HEK293T (cell line): ENCODE data around the gene MADD.

Experiments
- BHLHE40 ChIP-seq: fragments of 450-650 bp; IDR thresholded peaks from 2 replicates; pipeline ENCODE4 v1.6.1; 2016; ENCODE audit warnings: mild to moderate bottlenecking, moderate library complexity, borderline replicate concordance
- CTBP1 ChIP-seq: fragments of 450-650 bp; IDR thresholded peaks from 2 replicates; pipeline ENCODE4 v1.6.1; 2016; ENCODE audit warnings: borderline replicate concordance
- FOXA1 ChIP-seq: fragments of 450-650 bp; IDR thresholded peaks from 2 replicates; pipeline ENCODE4 v1.6.1; 2016; ENCODE audit warnings: mild to moderate bottlenecking
- FOXK2 ChIP-seq: fragments of 450-650 bp; IDR thresholded peaks from 2 replicates; pipeline ENCODE4 v1.6.1; 2016; ENCODE audit warnings: mild to moderate bottlenecking
- FOXM1 ChIP-seq: fragments of 450-650 bp; IDR thresholded peaks from 2 replicates; pipeline ENCODE4 v1.6.1; 2017; ENCODE audit warnings: mild to moderate bottlenecking, borderline replicate concordance
- HDGF ChIP-seq: fragments of 450-650 bp; IDR thresholded peaks from 2 replicates; pipeline ENCODE4 v1.6.1; 2017; ENCODE audit warnings: antibody characterized with exemption, borderline replicate concordance
- L3MBTL2 ChIP-seq: fragments of 450-650 bp; conservative IDR thresholded peaks from 2 replicates; pipeline ENCODE4 v1.6.1; 2016; ENCODE audit warnings: mild to moderate bottlenecking
- LEF1 ChIP-seq: fragments of 450-650 bp; IDR thresholded peaks from 2 replicates; pipeline ENCODE4 v1.6.1; 2017; ENCODE audit warnings: mild to moderate bottlenecking, borderline replicate concordance
- NFRKB ChIP-seq: fragments of 450-650 bp; IDR thresholded peaks from 2 replicates; pipeline ENCODE4 v1.6.1; 2016; ENCODE audit warnings: mild to moderate bottlenecking, moderate library complexity
- SP1 ChIP-seq: fragments of 450-650 bp; IDR thresholded peaks from 2 replicates; pipeline ENCODE4 v1.6.1; 2017
- SUZ12 ChIP-seq: fragments of 450-650 bp; IDR thresholded peaks from 2 replicates; pipeline ENCODE4 v1.6.1; 2016; ENCODE audit warnings: mild to moderate bottlenecking
- TARDBP ChIP-seq: fragments of 450-650 bp; IDR thresholded peaks from 2 replicates; pipeline ENCODE4 v1.6.1; 2016

- TF ChIP-seq CTBP1 (no peak), TARDBP (no peak), FOXK2 (no peak), SP1 (no peak), FOXM1 (no peak), BHLHE40 (no peak), NFRKB (no peak), LEF1 (no peak), FOXA1 (no peak), HDGF (no peak), L3MBTL2 (no peak), SUZ12 (no peak)
Measured at GRCh38 chr11:47233989-47234668, 35.8 kb upstream of the MADD start.
